Osteoblast (primary cell): ENCODE results near the gene CCDC186. TPM values are rescaled to one million over a fixed set of nuclear protein-coding genes. Genes with fewer than 3 reads are reported as not detected.

Experiments
- DNase-seq: peaks from one replicate; pipeline ENCODE4 v3.0.0; 2011; ENCODE audit warnings: low spot score, mixed read lengths; ENCODE audit not compliant: insufficient read length; ENCODE audit errors: missing footprints
- H2AFZ ChIP-seq: 2 replicates; pipeline ENCODE4 v1.6.0; 2011; ENCODE audit warnings: mild to moderate bottlenecking, low read length
- H3K27ac ChIP-seq: 2 replicates; pipeline ENCODE4 v1.5.1; 2011; ENCODE audit warnings: mild to moderate bottlenecking, low read depth, low read length, moderate library complexity
- H3K27me3 ChIP-seq: 2 replicates; pipeline ENCODE4 v1.6.0; 2012; ENCODE audit warnings: mild to moderate bottlenecking, control low read depth, inconsistent platforms, low read length, moderate library complexity; ENCODE audit not compliant: insufficient read depth
- H3K36me3 ChIP-seq: 2 replicates; pipeline ENCODE4 v1.5.1; 2011; ENCODE audit warnings: mild to moderate bottlenecking, low read length, control low read depth, moderate library complexity; ENCODE audit not compliant: insufficient read depth
- H3K4me1 ChIP-seq: 2 replicates; pipeline ENCODE4 v1.5.1; 2011; ENCODE audit warnings: mild to moderate bottlenecking, low read length, control low read depth, moderate library complexity; ENCODE audit not compliant: insufficient read depth
- H3K4me2 ChIP-seq: 2 replicates; pipeline ENCODE4 v1.6.0; 2011; ENCODE audit warnings: mild to moderate bottlenecking, low read length; ENCODE audit not compliant: insufficient read depth
- H3K4me3 ChIP-seq: fragments of 200-600 bp; sonication (generic); 3 replicates; pipeline ENCODE4 v1.5.1; 2012; ENCODE audit warnings: mild to moderate bottlenecking, low read length, inconsistent platforms; ENCODE audit not compliant: insufficient read depth
- H3K79me2 ChIP-seq: 2 replicates; pipeline ENCODE4 v1.6.0; 2012; ENCODE audit warnings: mild to moderate bottlenecking, low read length, control low read depth, inconsistent platforms; ENCODE audit not compliant: insufficient read depth
- H3K9me3 ChIP-seq: 2 replicates; pipeline ENCODE4 v1.5.1; 2011; ENCODE audit warnings: low read depth, low read length, control low read depth
- H4K20me1 ChIP-seq: 2 replicates; pipeline ENCODE4 v1.6.0; 2012; ENCODE audit warnings: mild to moderate bottlenecking, low read length, control low read depth; ENCODE audit not compliant: insufficient read depth
- CTCF ChIP-seq: IDR thresholded peaks from 2 replicates; pipeline ENCODE4 v1.5.1; 2011; ENCODE audit warnings: mild to moderate bottlenecking, low read depth, low read length, moderate library complexity; ENCODE audit errors: extremely low read depth
- total RNA-seq: library from RNA; depleted of rRNA; stranded (reverse); fragments of >200 nt; gene quantifications from 2 replicates; pipeline ENCODE4 v1.2.3, GENCODE V29; 2012

The CCDC186 gene
- total RNA-seq, 1 donor = 17.0 TPM

GRCh38 chr10:114189700-114190099, 15.7 kb upstream of the CCDC186 start:
- Histone ChIP-seq H3K79me2 (no peaks in the 10 kb centered on the region), H3K36me3 (no peaks in the 10 kb centered on the region), H2AFZ (no peak overlapping the region), H3K27ac (no peak overlapping the region), H3K4me1 (no peaks in the 10 kb centered on the region), H3K27me3 (no peaks in the 10 kb centered on the region), H4K20me1 (no peaks in the 10 kb centered on the region), H3K4me2 (no peak overlapping the region), H3K9me3 (no peaks in the 10 kb centered on the region), H3K4me3 (no peak overlapping the region)
- TF ChIP-seq CTCF = no peak
- DNase-seq = no peak

GRCh38 chr10:114188900-114189299, 14.9 kb upstream of the CCDC186 start:
- no peaks in the 10 kb centered on the region for H3K36me3 ChIP-seq
- no peak overlapping the region for H3K27ac ChIP-seq
- no peak for DNase-seq
- no peak overlapping the region for H3K4me2 ChIP-seq
- no peak overlapping the region for H2AFZ ChIP-seq
- no peak for TF ChIP-seq CTCF
- no peaks in the 10 kb centered on the region for H4K20me1 ChIP-seq
- H3K27me3 ChIP-seq = no peaks in the 10 kb centered on the region
- H3K9me3 ChIP-seq = no peaks in the 10 kb centered on the region
- H3K4me1 ChIP-seq = no peaks in the 10 kb centered on the region
- no peak overlapping the region for H3K4me3 ChIP-seq
- H3K79me2 ChIP-seq = no peaks in the 10 kb centered on the region

GRCh38 chr10:114188001-114188400, 14.0 kb upstream of the CCDC186 start:
- Histone ChIP-seq H3K4me1 (no peaks in the 10 kb centered on the region), H3K27ac (no peak overlapping the region), H3K9me3 (no peaks in the 10 kb centered on the region), H3K27me3 (no peaks in the 10 kb centered on the region), H3K36me3 (no peaks in the 10 kb centered on the region), H2AFZ (no peak overlapping the region), H3K4me2 (no peak overlapping the region), H4K20me1 (no peaks in the 10 kb centered on the region), H3K79me2 (no peaks in the 10 kb centered on the region), H3K4me3 (no peak overlapping the region)
- no peak for DNase-seq
- TF ChIP-seq CTCF = no peak

GRCh38 chr10:114184276-114184675, 10.3 kb upstream of the CCDC186 start:
- no peaks in the 10 kb centered on the region for H3K79me2 ChIP-seq
- DNase-seq = no peak

More at GRCh38 chr10:114184276-114184675, 10.3 kb upstream of the CCDC186 start:
- Histone ChIP-seq H3K4me2 (no peak overlapping the region), H3K4me1 (no peaks in the 10 kb centered on the region), H3K9me3 (no peaks in the 10 kb centered on the region), H3K4me3 (no peak overlapping the region), H2AFZ (no peak overlapping the region), H3K36me3 (no peaks in the 10 kb centered on the region), H4K20me1 (no peaks in the 10 kb centered on the region), H3K27me3 (no peaks in the 10 kb centered on the region), H3K27ac (no peak overlapping the region)
- TF ChIP-seq CTCF = no peak
